ENCODE data around the gene CFAP58. TPM values are rescaled to one million over a fixed set of nuclear protein-coding genes. Genes with fewer than 3 reads are reported as not detected.

CFAP58 gene
- total RNA-seq, 2 donors from 2014 or later: 0.68 to 0.97 TPM

DNA sequence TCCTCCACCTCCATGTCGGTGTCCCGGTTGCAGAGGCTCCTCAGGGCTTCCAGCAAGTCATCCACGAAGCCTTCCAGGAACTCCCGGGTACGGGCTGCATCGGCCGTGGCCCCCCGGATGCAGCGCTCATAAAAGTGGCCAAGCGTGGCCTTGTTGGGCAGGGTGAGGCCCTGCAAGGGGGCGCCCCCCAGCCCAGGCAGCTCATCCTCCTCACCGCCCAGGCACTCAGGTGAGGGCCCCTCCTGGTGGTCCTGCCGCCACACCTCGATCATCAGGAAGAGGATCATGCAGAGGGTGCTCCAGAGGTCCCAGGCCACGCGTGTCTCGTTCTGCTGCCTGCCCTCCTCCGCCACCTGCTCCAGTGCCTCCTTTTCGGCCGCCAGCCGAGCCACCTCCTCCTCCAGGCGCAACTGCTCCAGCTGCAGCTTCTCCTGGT, 38.1 kb upstream of the CFAP58 start:
- TF ChIP-seq, protein P1, sequence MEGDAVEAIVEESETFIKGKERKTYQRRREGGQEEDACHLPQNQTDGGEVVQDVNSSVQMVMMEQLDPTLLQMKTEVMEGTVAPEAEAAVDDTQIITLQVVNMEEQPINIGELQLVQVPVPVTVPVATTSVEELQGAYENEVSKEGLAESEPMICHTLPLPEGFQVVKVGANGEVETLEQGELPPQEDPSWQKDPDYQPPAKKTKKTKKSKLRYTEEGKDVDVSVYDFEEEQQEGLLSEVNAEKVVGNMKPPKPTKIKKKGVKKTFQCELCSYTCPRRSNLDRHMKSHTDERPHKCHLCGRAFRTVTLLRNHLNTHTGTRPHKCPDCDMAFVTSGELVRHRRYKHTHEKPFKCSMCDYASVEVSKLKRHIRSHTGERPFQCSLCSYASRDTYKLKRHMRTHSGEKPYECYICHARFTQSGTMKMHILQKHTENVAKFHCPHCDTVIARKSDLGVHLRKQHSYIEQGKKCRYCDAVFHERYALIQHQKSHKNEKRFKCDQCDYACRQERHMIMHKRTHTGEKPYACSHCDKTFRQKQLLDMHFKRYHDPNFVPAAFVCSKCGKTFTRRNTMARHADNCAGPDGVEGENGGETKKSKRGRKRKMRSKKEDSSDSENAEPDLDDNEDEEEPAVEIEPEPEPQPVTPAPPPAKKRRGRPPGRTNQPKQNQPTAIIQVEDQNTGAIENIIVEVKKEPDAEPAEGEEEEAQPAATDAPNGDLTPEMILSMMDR (conservative IDR thresholded peaks at IDR 0.05): no peak
- no peak overlapping the region for H3K4me3 ChIP-seq (ENCODE audit: low read length)
- H3K4me1 ChIP-seq (ENCODE audit: control insufficient read depth, insufficient read depth, low read length): peaks cover 9% of the 10 kb centered on the region
- no peaks in the 10 kb centered on the region for H3K9me3 ChIP-seq (ENCODE audit: control insufficient read depth, low read length)
- H3K9ac ChIP-seq (ENCODE audit: extremely low read depth, low read length, poor library complexity, severe bottlenecking): no peak overlapping the region
- no peak overlapping the region for H3K27ac Mint-ChIP-seq
- H3K9me3 Mint-ChIP-seq: no peaks in the 10 kb centered on the region
- peaks cover 24% of the 10 kb centered on the region for H3K4me1 Mint-ChIP-seq
- H3K27me3 Mint-ChIP-seq (ENCODE audit: insufficient read depth): no peaks in the 10 kb centered on the region
- H3K27ac ChIP-seq (ENCODE audit: low read depth, low read length): no peak overlapping the region
- no peaks in the 10 kb centered on the region for H3K27me3 ChIP-seq (ENCODE audit: control insufficient read depth, insufficient read depth, low read length, poor library complexity, severe bottlenecking)
- H3K4me3 Mint-ChIP-seq: no peak overlapping the region
- H3K36me3 Mint-ChIP-seq (ENCODE audit: low read depth): peaks cover 27% of the 10 kb centered on the region
- 96 to 97% methylated on average over 16 to 22 of the region's 22 CpGs for WGBS, 2 experiments (ENCODE audit: insufficient coverage in 1 of 2, insufficient read length in 1 of 2)
- DNase-seq: no peak
- H3K36me3 ChIP-seq (ENCODE audit: control insufficient read depth, insufficient read depth, low read length): peaks cover 42% of the 10 kb centered on the region

DNA sequence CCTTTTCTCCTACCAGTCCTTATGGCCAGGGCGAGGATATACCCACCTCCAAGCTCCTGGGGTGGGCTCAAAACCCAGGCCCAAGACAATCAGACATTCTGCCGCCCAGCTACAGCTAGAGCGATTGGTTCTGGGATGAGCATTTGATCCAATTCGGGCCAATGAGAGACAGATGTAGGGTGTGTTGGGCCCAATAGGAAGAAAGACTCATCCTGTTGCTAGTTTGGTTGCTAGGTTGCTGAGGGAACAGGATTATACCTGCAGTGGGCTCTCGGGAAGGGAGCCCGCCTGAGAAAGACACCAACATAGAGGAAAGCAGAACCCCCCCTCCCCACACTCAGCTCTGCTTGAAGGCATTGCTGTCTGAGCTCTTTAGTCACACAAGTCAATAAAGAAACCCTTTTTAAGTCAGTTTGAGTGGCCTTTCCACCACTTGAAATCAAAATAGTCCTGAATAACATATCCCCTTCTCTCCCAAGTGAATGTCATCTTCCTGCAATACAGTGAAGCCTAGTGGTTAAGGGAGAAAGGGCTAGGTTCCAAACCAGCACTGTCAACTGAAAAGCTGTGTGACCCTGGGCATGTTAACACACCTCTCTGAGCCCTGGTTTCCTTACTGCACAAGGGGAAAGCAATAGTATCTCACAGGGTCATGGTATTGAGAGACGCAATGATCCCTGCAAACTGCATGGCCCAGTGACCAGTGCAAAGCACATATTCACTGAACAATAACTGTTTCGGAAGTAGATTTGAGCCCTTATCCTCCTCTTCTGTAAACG, 37.1 kb upstream of the CFAP58 start:
- H3K27ac Mint-ChIP-seq: no peak overlapping the region
- Histone ChIP-seq H3K4me1 (ENCODE audit: control insufficient read depth, insufficient read depth, low read length) (peaks cover 9% of the 10 kb centered on the region), H3K9me3 (ENCODE audit: control insufficient read depth, low read length) (no peaks in the 10 kb centered on the region), H3K4me3 (ENCODE audit: low read length) (no peak overlapping the region), H3K27me3 (ENCODE audit: control insufficient read depth, insufficient read depth, low read length, poor library complexity, severe bottlenecking) (no peaks in the 10 kb centered on the region), H3K36me3 (ENCODE audit: control insufficient read depth, insufficient read depth, low read length) (peaks cover 32% of the 10 kb centered on the region), H3K27ac (ENCODE audit: low read depth, low read length) (no peak overlapping the region), H3K9ac (ENCODE audit: extremely low read depth, low read length, poor library complexity, severe bottlenecking) (no peak overlapping the region)
- DNase-seq: no peak
- H3K4me3 Mint-ChIP-seq: no peak overlapping the region
- no peaks in the 10 kb centered on the region for H3K9me3 Mint-ChIP-seq
- WGBS, 2 experiments (ENCODE audit: insufficient coverage in 1 of 2, insufficient read length in 1 of 2): 91 to 93% methylated on average over 7 to 9 of the region's 9 CpGs
- H3K4me1 Mint-ChIP-seq: peaks cover 24% of the 10 kb centered on the region
- TF ChIP-seq, protein P1 (conservative IDR thresholded peaks at IDR 0.05): no peak
- H3K27me3 Mint-ChIP-seq (ENCODE audit: insufficient read depth): no peaks in the 10 kb centered on the region
- H3K36me3 Mint-ChIP-seq (ENCODE audit: low read depth): peaks cover 27% of the 10 kb centered on the region

DNA sequence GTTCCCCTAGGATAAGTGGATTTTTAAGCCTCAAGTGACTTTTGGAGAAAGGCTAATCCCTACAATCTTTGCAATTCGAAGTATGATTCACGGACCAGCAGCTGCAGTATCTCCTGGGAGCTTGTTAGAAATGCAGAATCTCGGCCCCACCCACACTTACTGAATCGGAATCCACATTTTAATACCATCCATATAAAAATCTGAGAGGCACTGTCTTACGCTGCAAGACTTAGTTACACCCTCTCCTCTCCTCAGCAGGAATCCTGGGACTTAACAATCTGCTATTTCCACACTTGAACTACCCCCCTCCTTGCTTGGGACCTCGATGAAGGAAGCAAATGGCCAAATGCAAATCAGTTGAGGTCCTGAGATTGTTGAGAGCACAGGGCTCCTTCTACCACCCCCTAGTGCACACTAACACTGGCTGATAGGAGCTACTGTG, 36.3 kb upstream of the CFAP58 start:
- no peak overlapping the region for H3K9ac ChIP-seq (ENCODE audit: extremely low read depth, low read length, poor library complexity, severe bottlenecking)
- H3K4me1 Mint-ChIP-seq: peaks cover 24% of the 10 kb centered on the region
- no peak for DNase-seq
- peaks cover 9% of the 10 kb centered on the region for H3K4me1 ChIP-seq (ENCODE audit: control insufficient read depth, insufficient read depth, low read length)
- H3K36me3 Mint-ChIP-seq (ENCODE audit: low read depth): peaks cover 27% of the 10 kb centered on the region
- no peaks in the 10 kb centered on the region for H3K27me3 ChIP-seq (ENCODE audit: control insufficient read depth, insufficient read depth, low read length, poor library complexity, severe bottlenecking)
- H3K27me3 Mint-ChIP-seq (ENCODE audit: insufficient read depth): no peaks in the 10 kb centered on the region
- H3K27ac ChIP-seq (ENCODE audit: low read depth, low read length): no peak overlapping the region
- no peaks in the 10 kb centered on the region for H3K9me3 Mint-ChIP-seq
- peak overlapping the region; percentile 27 for H3K27ac Mint-ChIP-seq
- 39 to 48% methylated on average over 5 to 6 of the region's 6 CpGs for WGBS, 2 experiments (ENCODE audit: insufficient coverage in 1 of 2, insufficient read length in 1 of 2)
- peaks cover 29% of the 10 kb centered on the region for H3K36me3 ChIP-seq (ENCODE audit: control insufficient read depth, insufficient read depth, low read length)
- H3K9me3 ChIP-seq (ENCODE audit: control insufficient read depth, low read length): no peaks in the 10 kb centered on the region
- no peak overlapping the region for H3K4me3 Mint-ChIP-seq
- peak overlapping the region; percentile 23 for H3K4me3 ChIP-seq (ENCODE audit: low read length)
- TF ChIP-seq, protein P1 (conservative IDR thresholded peaks at IDR 0.05): no peak
